SK-N-MC (cell line): Measurements from ENCODE around the gene GAP43.

Experiments
- EZH2 ChIP-seq: fragments of 200-600 bp; sonication (generic); IDR thresholded peaks from one replicate; pipeline ENCODE4 v1.6.1; 2017; ENCODE audit warnings: antibody characterized with exemption
- POLR2AphosphoS5 ChIP-seq: IDR thresholded peaks from 2 replicates; pipeline ENCODE4 v1.6.1; 2012; ENCODE audit warnings: mild to moderate bottlenecking, low read depth, low read length, borderline replicate concordance

GRCh38 chr3:115685097-115685496 is 61.8 kb downstream of the GAP43 start:
- TF ChIP-seq EZH2: no peak
- no peak for TF ChIP-seq POLR2AphosphoS5
